Gastrocnemius medialis (tissue), 4 donors: ENCODE data around the gene TEX36. TPM values are rescaled to one million over a fixed set of nuclear protein-coding genes. Genes with fewer than 3 reads are reported as not detected.

Experiments
- ATAC-seq, 2 donors: fragments of 150-250 bp; one replicate each; pipeline ENCODE4 v1.9.1; 2016
- DNase-seq, 2 donors: peaks; one replicate each; pipeline ENCODE4 v3.0.0-alpha.2; 2019
- H3K27ac ChIP-seq, 4 donors: fragments of 200-600 bp; sonication (generic); 1 replicate in 1 of 4; 2 replicates in 3 of 4; pipeline ENCODE4 v1.5.1; 2016 to 2018; ENCODE audit warnings: mild to moderate bottlenecking in 2 of 4, moderate library complexity in 1 of 4
- H3K27me3 ChIP-seq, 3 donors: fragments of 200-600 bp; sonication (generic) in 2 of 3; 1 replicate in 1 of 3; 2 replicates in 2 of 3; pipeline versions ENCODE4 v1.5.1 to v1.6.0; 2016 to 2019; ENCODE audit warnings: mild to moderate bottlenecking in 1 of 3, moderate library complexity in 1 of 3
- H3K36me3 ChIP-seq, 2 donors: fragments of 200-600 bp; sonication (generic) in 1 of 2; one replicate each; pipeline ENCODE4 v1.5.1; 2017 to 2018
- H3K4me1 ChIP-seq, 2 donors: fragments of 200-600 bp; sonication (generic) in 1 of 2; one replicate each; pipeline ENCODE4 v1.5.1; 2016 to 2017; ENCODE audit warnings: mild to moderate bottlenecking in 2 of 2
- H3K4me3 ChIP-seq, 4 donors: fragments of 200-600 bp; sonication (generic) in 3 of 4; 1 replicate in 1 of 4; 2 replicates in 3 of 4; pipeline ENCODE4 v1.5.1; 2016 to 2019; ENCODE audit warnings: mild to moderate bottlenecking in 2 of 4
- H3K9me3 ChIP-seq, 3 donors: fragments of 200-600 bp; sonication (generic) in 2 of 3; 1 replicate in 1 of 3; 2 replicates in 2 of 3; pipeline ENCODE4 v1.5.1; 2016 to 2019
- CTCF ChIP-seq, 5 experiments: fragments of 450-650 bp in 3 of 5; fragments of 200-600 bp in 2 of 5; sonication (generic) in 2 of 5; IDR thresholded peaks in 4 of 5; conservative IDR thresholded peaks in 1 of 5; 1 replicate in 4 of 5; 2 replicates in 1 of 5; pipeline ENCODE4 v1.5.1; 2016 to 2019; ENCODE audit warnings: antibody characterized with exemption in 5 of 5, mild to moderate bottlenecking in 3 of 5, moderate library complexity in 3 of 5
- POLR2A ChIP-seq, 2 donors: fragments of 450-650 bp; IDR thresholded peaks; one replicate each; pipeline ENCODE4 v1.6.1; 2017; ENCODE audit warnings: antibody characterized with exemption in 2 of 2, mild to moderate bottlenecking in 2 of 2, moderate library complexity in 2 of 2
- in situ Hi-C, 4 donors: fragments of 200-750 bp; cut with MboI; loops; one replicate each; pipeline versions ENCODE4 v1.15.0 to v1.8.0; 2017; ENCODE audit warnings: low sequenced_read_pairs in 4 of 4
- intact Hi-C: fragments of 100-400 bp; cut with DNase I; formaldehyde crosslinking; loops from one replicate; pipeline ENCODE4 v1.15.1; 2023; ENCODE audit warnings: low total_unique reads
- total RNA-seq, 4 donors: library from RNA; depleted of rRNA; stranded (reverse); fragments of >200 nt; gene quantifications; one replicate each; pipeline versions ENCODE4 v1.1.0 to v1.2.3, GENCODE V29; 2016

TEX36 gene
- total RNA-seq, 4 donors from 2014 or later: not detected

- DNase-seq (no peak), ATAC-seq (no peak)
- intact Hi-C loops: no loop called here
- H3K9me3 ChIP-seq: no peaks in the 10 kb centered on the region
- no peaks in the 10 kb centered on the region for H3K36me3 ChIP-seq
- H3K27me3 ChIP-seq: no peaks in the 10 kb centered on the region
- no peaks in the 10 kb centered on the region for H3K4me1 ChIP-seq
- H3K4me3 ChIP-seq: no peak overlapping the region
- no peak for TF ChIP-seq CTCF (IDR thresholded peaks at IDR 0.05 in 4 of 5, conservative IDR thresholded peaks at IDR 0.05 in 1 of 5)
- no peak for TF ChIP-seq POLR2A (IDR thresholded peaks at IDR 0.05)
- no peak overlapping the region for H3K27ac ChIP-seq
- in situ Hi-C loops: no loop called here
These were observed 28.3 kb upstream of the TEX36 start for GRCh38 chr10:125711110-125711750.

- ATAC-seq: no peak
- H3K27me3 ChIP-seq: no peaks in the 10 kb centered on the region
- DNase-seq: no peak
- H3K4me1 ChIP-seq: no peaks in the 10 kb centered on the region
- no peaks in the 10 kb centered on the region for H3K36me3 ChIP-seq
- TF ChIP-seq POLR2A (IDR thresholded peaks at IDR 0.05): no peak
- TF ChIP-seq CTCF (IDR thresholded peaks at IDR 0.05 in 4 of 5, conservative IDR thresholded peaks at IDR 0.05 in 1 of 5): no peak
- H3K27ac ChIP-seq: no peak overlapping the region
- no peaks in the 10 kb centered on the region for H3K9me3 ChIP-seq
- H3K4me3 ChIP-seq: no peak overlapping the region
- in situ Hi-C loops: no loop called here
- intact Hi-C loops: no loop called here
These were observed 26.9 kb upstream of the TEX36 start for GRCh38 chr10:125709553-125710474.

DNA sequence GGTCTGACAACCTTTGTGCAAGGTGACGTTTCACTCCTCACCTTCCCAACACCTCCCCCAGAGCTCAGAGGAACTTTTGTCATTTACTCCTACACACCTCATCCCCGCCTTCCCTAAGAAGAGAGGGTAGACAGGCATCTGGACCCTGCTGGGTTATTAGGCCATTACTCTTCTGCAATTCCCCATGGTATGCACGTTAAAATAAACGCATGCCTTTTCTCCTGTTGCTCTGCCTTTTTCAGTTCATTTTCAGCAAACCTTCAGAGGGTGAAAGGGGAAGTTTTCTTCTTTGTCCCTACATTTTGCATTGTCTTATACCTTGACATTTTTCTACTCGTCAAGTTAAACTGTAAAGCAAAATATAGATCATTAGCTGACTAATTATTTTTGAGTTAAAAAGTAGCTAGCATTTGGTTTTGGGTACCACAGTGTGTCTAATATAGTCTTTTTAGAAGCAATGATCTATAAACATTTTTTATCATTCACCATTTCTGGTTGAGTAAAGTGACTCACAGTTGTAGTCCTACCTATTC, 26.1 kb upstream of the TEX36 start:
- Histone ChIP-seq H3K27ac (no peak overlapping the region), H3K36me3 (no peaks in the 10 kb centered on the region), H3K9me3 (no peaks in the 10 kb centered on the region), H3K27me3 (no peaks in the 10 kb centered on the region), H3K4me1 (no peaks in the 10 kb centered on the region), H3K4me3 (no peak overlapping the region)
- ATAC-seq: no peak
- DNase-seq: no peak
- no peak for TF ChIP-seq CTCF (IDR thresholded peaks at IDR 0.05 in 4 of 5, conservative IDR thresholded peaks at IDR 0.05 in 1 of 5)
- TF ChIP-seq POLR2A (IDR thresholded peaks at IDR 0.05): no peak
- intact Hi-C loops (no loop called here), in situ Hi-C loops (no loop called here)

DNA sequence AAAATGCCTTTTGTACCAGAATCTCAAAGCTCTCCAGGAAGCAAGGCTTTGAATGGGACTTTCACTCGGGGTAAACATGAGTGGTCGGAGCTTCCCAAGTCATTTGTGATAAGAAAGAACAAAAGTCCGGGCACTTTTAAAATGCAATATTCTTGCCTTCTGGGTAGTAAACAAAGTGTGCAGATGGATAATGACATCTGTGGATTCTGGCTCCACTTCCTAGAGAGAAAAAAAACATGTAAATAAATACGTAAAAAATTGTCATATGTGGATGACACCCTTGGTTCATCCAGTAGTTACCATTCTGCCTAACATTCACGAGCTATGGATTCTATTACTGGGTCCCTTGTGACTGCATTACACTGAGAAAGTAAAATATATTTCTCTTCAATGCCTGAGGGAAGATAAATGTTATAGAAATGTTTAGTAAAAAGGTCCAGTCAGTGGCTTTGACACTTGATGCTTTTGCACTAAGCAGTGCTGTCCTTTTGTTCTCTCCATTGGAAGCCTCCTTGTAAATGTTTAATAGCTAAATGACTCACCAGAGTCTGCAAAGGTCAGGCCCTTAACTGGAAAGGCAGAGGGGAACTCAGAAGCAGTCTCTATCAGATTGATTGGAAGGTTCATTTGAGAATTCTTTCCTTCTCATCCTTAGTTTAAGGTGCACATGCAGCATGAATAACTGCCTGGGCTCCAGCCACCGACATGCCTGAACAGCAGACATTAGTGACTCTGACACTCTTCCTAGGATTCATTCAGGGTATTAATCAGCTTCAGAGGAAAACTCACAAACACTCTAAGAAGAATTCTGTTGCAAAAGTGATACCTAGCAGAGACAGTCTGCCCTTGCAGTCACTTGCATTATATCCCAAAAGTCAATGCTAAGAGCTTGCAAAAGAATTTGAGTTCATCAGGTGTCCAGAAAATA, 24.8 kb upstream of the TEX36 start:
- Histone ChIP-seq H3K27ac (no peak overlapping the region), H3K4me1 (no peaks in the 10 kb centered on the region), H3K27me3 (no peaks in the 10 kb centered on the region), H3K36me3 (no peaks in the 10 kb centered on the region), H3K9me3 (no peaks in the 10 kb centered on the region), H3K4me3 (no peak overlapping the region)
- TF ChIP-seq POLR2A (IDR thresholded peaks at IDR 0.05) (no peak), CTCF (IDR thresholded peaks at IDR 0.05 in 4 of 5, conservative IDR thresholded peaks at IDR 0.05 in 1 of 5) (no peak)
- DNase-seq: no peak
- ATAC-seq: no peak
- intact Hi-C loops (no loop called here), in situ Hi-C loops (no loop called here)
